ENCODE results near the gene RND2. TPM values are rescaled to one million over a fixed set of nuclear protein-coding genes. Genes with fewer than 3 reads are reported as not detected.

The RND2 gene
- total and polyA plus RNA-seq, 2 of the 13 experiments (the other 11 are each of a cell fraction or from before 2014, with no cell fraction given), result 0.05 to 0.11 TPM

GRCh38 chr17:43020789-43021740 lies 4.0 kb upstream of the RND2 start (continued):
- TF ChIP-seq, protein P1, sequence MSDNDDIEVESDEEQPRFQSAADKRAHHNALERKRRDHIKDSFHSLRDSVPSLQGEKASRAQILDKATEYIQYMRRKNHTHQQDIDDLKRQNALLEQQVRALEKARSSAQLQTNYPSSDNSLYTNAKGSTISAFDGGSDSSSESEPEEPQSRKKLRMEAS (IDR thresholded peaks at IDR 0.05), result peak; percentile 64
- TF ChIP-seq ZBTB7A (CRISPR knock-in tag; IDR thresholded peaks at IDR 0.05), result peak; percentile 46; the same call in 1 of the 2 replicates
- peak; percentile 22 for TF ChIP-seq GATAD1 (CRISPR knock-in tag; IDR thresholded peaks at IDR 0.05)
- peak; percentile 89 for TF ChIP-seq LBX2 (CRISPR knock-in tag; IDR thresholded peaks at IDR 0.05; ENCODE audit: borderline replicate concordance)
- no peak for TF ChIP-seq RBFOX2 (IDR thresholded peaks at IDR 0.05; ENCODE audit: low read depth, low read length)
- TF ChIP-seq FOXM1 (CRISPR knock-in tag; IDR thresholded peaks at IDR 0.05), result no peak
- TF ChIP-seq ZKSCAN1 (IDR thresholded peaks at IDR 0.05; ENCODE audit: low read length), result no peak
- peak; percentile 12; the same call in 1 of the 2 replicates for TF ChIP-seq YEATS4 (CRISPR knock-in tag; IDR thresholded peaks at IDR 0.05; ENCODE audit: borderline replicate concordance)
- TF ChIP-seq, protein P2, sequence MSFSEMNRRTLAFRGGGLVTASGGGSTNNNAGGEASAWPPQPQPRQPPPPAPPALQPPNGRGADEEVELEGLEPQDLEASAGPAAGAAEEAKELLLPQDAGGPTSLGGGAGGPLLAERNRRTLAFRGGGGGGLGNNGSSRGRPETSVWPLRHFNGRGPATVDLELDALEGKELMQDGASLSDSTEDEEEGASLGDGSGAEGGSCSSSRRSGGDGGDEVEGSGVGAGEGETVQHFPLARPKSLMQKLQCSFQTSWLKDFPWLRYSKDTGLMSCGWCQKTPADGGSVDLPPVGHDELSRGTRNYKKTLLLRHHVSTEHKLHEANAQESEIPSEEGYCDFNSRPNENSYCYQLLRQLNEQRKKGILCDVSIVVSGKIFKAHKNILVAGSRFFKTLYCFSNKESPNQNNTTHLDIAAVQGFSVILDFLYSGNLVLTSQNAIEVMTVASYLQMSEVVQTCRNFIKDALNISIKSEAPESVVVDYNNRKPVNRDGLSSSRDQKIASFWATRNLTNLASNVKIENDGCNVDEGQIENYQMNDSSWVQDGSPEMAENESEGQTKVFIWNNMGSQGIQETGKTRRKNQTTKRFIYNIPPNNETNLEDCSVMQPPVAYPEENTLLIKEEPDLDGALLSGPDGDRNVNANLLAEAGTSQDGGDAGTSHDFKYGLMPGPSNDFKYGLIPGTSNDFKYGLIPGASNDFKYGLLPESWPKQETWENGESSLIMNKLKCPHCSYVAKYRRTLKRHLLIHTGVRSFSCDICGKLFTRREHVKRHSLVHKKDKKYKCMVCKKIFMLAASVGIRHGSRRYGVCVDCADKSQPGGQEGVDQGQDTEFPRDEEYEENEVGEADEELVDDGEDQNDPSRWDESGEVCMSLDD (CRISPR knock-in tag; IDR thresholded peaks at IDR 0.05; ENCODE audit: borderline replicate concordance), result no peak; the same call in 1 of the 2 replicates
- TF ChIP-seq, protein P3, sequence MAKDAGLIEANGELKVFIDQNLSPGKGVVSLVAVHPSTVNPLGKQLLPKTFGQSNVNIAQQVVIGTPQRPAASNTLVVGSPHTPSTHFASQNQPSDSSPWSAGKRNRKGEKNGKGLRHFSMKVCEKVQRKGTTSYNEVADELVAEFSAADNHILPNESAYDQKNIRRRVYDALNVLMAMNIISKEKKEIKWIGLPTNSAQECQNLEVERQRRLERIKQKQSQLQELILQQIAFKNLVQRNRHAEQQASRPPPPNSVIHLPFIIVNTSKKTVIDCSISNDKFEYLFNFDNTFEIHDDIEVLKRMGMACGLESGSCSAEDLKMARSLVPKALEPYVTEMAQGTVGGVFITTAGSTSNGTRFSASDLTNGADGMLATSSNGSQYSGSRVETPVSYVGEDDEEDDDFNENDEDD (CRISPR knock-in tag; IDR thresholded peaks at IDR 0.05; ENCODE audit: borderline replicate concordance), result no peak
- no peak; the same call in 1 of the 2 replicates for TF ChIP-seq ZZZ3 (CRISPR knock-in tag; IDR thresholded peaks at IDR 0.05; ENCODE audit: borderline replicate concordance)
- TF ChIP-seq, protein P4, sequence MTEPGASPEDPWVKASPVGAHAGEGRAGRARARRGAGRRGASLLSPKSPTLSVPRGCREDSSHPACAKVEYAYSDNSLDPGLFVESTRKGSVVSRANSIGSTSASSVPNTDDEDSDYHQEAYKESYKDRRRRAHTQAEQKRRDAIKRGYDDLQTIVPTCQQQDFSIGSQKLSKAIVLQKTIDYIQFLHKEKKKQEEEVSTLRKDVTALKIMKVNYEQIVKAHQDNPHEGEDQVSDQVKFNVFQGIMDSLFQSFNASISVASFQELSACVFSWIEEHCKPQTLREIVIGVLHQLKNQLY (CRISPR knock-in tag; IDR thresholded peaks at IDR 0.05), result no peak
- no peak for TF ChIP-seq GRHL1 (CRISPR knock-in tag; conservative IDR thresholded peaks at IDR 0.05)
- TF ChIP-seq POLR2G (IDR thresholded peaks at IDR 0.05; ENCODE audit: low read depth, low read length), result peak; percentile 63
- TF ChIP-seq ZNF253 (CRISPR knock-in tag; IDR thresholded peaks at IDR 0.05; ENCODE audit: borderline replicate concordance), result 0 out of 2 replicates have a peak, but pooled peaks have one; percentile 8
- TF ChIP-seq ZMYM2 (CRISPR knock-in tag; IDR thresholded peaks at IDR 0.05), result 0 out of 2 replicates have a peak, but pooled peaks have one; percentile 52
- peak; percentile 97 for TF ChIP-seq SRSF1 (optimal IDR thresholded peaks at IDR 0.05; ENCODE audit: low read depth, low read length)

Data from HepG2 (cell line).